Smooth muscle cell of the brain vasculature (primary cell): ENCODE data around the gene COA4.

Experiments
- DNase-seq: peaks from one replicate; pipeline ENCODE4 v3.0.0-alpha.2; 2012; ENCODE audit warnings: low read depth, low spot score

The COA4 gene

GRCh38 chr11:73866095-73866579 lies 10.5 kb downstream of the COA4 start:
- DNase-seq = no peak

DNA sequence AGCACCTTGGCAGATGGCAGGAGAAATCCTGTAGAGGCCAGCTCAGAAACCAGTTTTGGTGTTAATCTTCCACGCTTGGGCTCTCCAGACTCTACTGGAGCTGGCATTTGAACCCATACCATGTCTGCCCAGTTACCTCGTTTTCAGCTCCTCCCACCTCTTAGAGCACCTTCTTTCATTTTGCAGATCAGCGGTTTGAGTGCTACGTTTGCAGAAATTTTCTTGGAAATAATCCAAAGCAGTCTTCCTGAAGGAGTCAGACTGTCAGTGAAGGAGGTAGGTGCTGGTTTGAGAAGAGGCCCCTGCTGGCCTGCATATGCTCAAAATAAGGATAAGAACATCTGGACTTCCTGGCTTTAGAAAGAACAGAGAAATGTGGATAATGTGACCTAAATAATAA lies 13.7 kb downstream of the COA4 start:
- no peak for DNase-seq

GRCh38 chr11:73860202-73860601 lies 16.4 kb downstream of the COA4 start:
- no peak for DNase-seq

- DNase-seq = no peak
Measured at GRCh38 chr11:73859671-73860070, 17.0 kb downstream of the COA4 start.

GRCh38 chr11:73856031-73856567 lies 20.5 kb downstream of the COA4 start:
- no peak for DNase-seq

- DNase-seq = no peak
Measured at GRCh38 chr11:73854680-73855079, 22.0 kb downstream of the COA4 start.

GRCh38 chr11:73852049-73852448 lies 24.6 kb downstream of the COA4 start:
- no peak for DNase-seq

- DNase-seq = no peak
Measured at GRCh38 chr11:73851046-73851764, 25.4 kb downstream of the COA4 start.

DNA sequence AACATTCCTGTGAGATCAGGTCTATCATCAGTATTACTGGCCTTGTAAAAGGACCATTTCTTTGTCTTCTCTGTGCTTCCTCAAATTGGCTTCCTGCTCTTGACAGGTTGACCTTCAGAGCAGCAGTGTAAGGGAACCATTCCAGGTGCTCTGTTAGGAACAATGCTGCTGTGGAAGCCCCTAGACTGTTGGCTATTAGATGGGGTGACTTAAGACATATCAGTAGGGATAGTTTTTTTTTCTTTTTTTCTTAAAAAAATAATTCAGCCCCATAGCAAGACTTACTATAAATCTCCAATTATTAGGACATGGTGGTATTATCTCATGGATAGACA lies 37.6 kb downstream of the COA4 start:
- DNase-seq = no peak

- peak; percentile 40 for DNase-seq
Measured at GRCh38 chr11:73838443-73839122, 38.1 kb downstream of the COA4 start.

GRCh38 chr11:73833067-73833466 lies 43.6 kb downstream of the COA4 start:
- no peak for DNase-seq

DNA sequence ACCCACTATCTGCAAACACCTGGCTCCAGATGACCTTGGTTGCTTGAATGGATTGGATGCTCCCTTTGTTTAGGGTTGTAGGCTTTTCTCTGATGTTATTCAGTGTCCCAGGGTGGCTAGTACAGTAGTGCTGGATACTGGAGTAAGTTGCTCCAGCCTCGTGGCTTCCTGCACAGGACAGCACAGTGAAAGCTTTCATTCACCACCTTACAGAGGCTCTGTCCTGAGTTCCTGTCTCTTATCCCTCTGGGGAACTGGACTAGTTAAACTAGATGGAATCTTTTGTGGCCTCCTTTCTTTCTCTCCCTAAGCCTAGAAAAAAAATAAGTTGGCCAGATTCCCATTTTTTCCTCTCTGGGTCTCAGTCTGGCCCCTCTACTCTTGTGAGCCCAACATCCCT lies 46.4 kb downstream of the COA4 start:
- DNase-seq = no peak
